ENCODE data around the gene WDR70.

GRCh38 chr5:37557734-37558293 lies 178.7 kb downstream of the WDR70 start:
- TF ChIP-seq CTCF (IDR thresholded peaks at IDR 0.05) (no peak), RFX5 (IDR thresholded peaks at IDR 0.05; ENCODE audit: low read length) (no peak), EZH2phosphoT487 (IDR thresholded peaks at IDR 0.05; ENCODE audit: borderline replicate concordance, low read depth) (no peak), RCOR1 (IDR thresholded peaks at IDR 0.05; ENCODE audit: low read length) (no peak), EP300 (IDR thresholded peaks at IDR 0.05; ENCODE audit: borderline replicate concordance in 1 of 2, low read depth in 1 of 2, low read length in 1 of 2) (no peak), REST (IDR thresholded peaks at IDR 0.05; ENCODE audit: low read depth, low read length) (no peak), NFIC (IDR thresholded peaks at IDR 0.05; ENCODE audit: borderline replicate concordance) (no peak), ZBTB33 (IDR thresholded peaks at IDR 0.05; ENCODE audit: borderline replicate concordance, low read depth) (no peak), CHD2 (IDR thresholded peaks at IDR 0.05; ENCODE audit: low read length, partially characterized antibody) (no peak), SIN3A (IDR thresholded peaks at IDR 0.05; ENCODE audit: borderline replicate concordance, low read depth, low read length) (no peak), RAD21 (IDR thresholded peaks at IDR 0.05; ENCODE audit: low read length) (no peak), SMC3 (IDR thresholded peaks at IDR 0.05; ENCODE audit: low read depth, low read length) (no peak), MAX (IDR thresholded peaks at IDR 0.05; ENCODE audit: low read depth) (no peak), PBX3 (IDR thresholded peaks at IDR 0.05) (no peak)
